Transverse colon (tissue), 4 donors: Measurements from ENCODE around the gene SPIRE1. TPM values are rescaled to one million over a fixed set of nuclear protein-coding genes. Genes with fewer than 3 reads are reported as not detected.

Experiments
- DNase-seq: peaks from one replicate; pipeline ENCODE4 v3.0.0-alpha.2; 2019
- H3K27ac ChIP-seq, 4 donors: fragments of 200-600 bp; sonication (generic); 2 replicates each; pipeline ENCODE4 v1.5.1; 2016 to 2018; ENCODE audit warnings: inconsistent platforms in 4 of 4
- H3K27me3 ChIP-seq: fragments of 200-600 bp; sonication (generic); 2 replicates; pipeline ENCODE4 v1.5.1; 2017; ENCODE audit warnings: inconsistent platforms
- H3K36me3 ChIP-seq, 4 donors: fragments of 200-600 bp; sonication (generic); 2 replicates each; pipeline ENCODE4 v1.5.1; 2017 to 2019; ENCODE audit warnings: inconsistent platforms in 4 of 4
- H3K4me1 ChIP-seq, 4 donors: fragments of 200-600 bp; sonication (generic); 2 replicates each; pipeline ENCODE4 v1.5.1; 2017 to 2020; ENCODE audit warnings: inconsistent platforms in 4 of 4
- H3K4me3 ChIP-seq, 4 donors: fragments of 200-600 bp; sonication (generic); 1 replicate in 1 of 4; 2 replicates in 3 of 4; pipeline versions ENCODE4 v1.5.1 to v1.6.1; 2017 to 2019; ENCODE audit warnings: inconsistent platforms in 4 of 4
- H3K9me3 ChIP-seq, 2 donors: fragments of 200-600 bp; sonication (generic); 2 replicates each; pipeline ENCODE4 v1.5.1; 2017 to 2019; ENCODE audit warnings: inconsistent platforms in 2 of 2
- EP300 ChIP-seq: sonication (generic); formaldehyde crosslinking; IDR thresholded peaks from one replicate; pipeline ENCODE4 v1.6.1; 2017; ENCODE audit warnings: antibody characterized with exemption, low read depth
- POLR2A ChIP-seq: fragments of 450-650 bp; IDR thresholded peaks from one replicate; pipeline ENCODE4 v1.6.1; 2016; ENCODE audit warnings: antibody characterized with exemption, mild to moderate bottlenecking, moderate library complexity
- POLR2AphosphoS5 ChIP-seq, 3 donors: sonication (generic); formaldehyde crosslinking; IDR thresholded peaks; one replicate each; pipeline ENCODE4 v1.6.1; 2016; ENCODE audit warnings: antibody characterized with exemption in 3 of 3
- WGBS, 2 donors: methylation state at CpG; one replicate each; pipeline ENCODE4 v1.1.5; 2018; ENCODE audit warnings: low coverage in 1 of 2; 5-methylcytosine and 5-hydroxymethylcytosine counted together
- in situ Hi-C, 4 donors: fragments of 200-750 bp; cut with MboI; loops; one replicate each; pipeline versions ENCODE4 v1.15.0 to v1.15.1; 2017; ENCODE audit warnings: low sequenced_read_pairs in 3 of 4, low pct_ligation_motif_present in 1 of 4, low pct_unique_long_range_greater_than_20kb in 1 of 4
- intact Hi-C: fragments of 100-400 bp; cut with DNase I; formaldehyde crosslinking; loops from one replicate; pipeline ENCODE4 v1.15.1; 2023; ENCODE audit warnings: low total_unique reads
- total RNA-seq, 4 donors: library from RNA; depleted of rRNA; stranded (reverse); fragments of >200 nt; gene quantifications; one replicate each; pipeline ENCODE4 v1.1.0, GENCODE V29; 2016
- TF ChIP-seq, protein P1 (sequence below), 5 experiments: fragments of 200-600 bp in 3 of 5; fragments of 450-650 bp in 2 of 5; sonication (generic) in 3 of 5; IDR thresholded peaks; 1 replicate in 2 of 5; 2 replicates in 3 of 5; pipeline ENCODE4 v1.5.1; 2016 to 2017; ENCODE audit warnings: antibody characterized with exemption in 5 of 5, inconsistent platforms in 3 of 5, mild to moderate bottlenecking in 2 of 5, moderate library complexity in 1 of 5

The SPIRE1 gene
- total RNA-seq, 4 donors from 2014 or later, result 6.0 to 7.8 (median 6.8) TPM

- DNase-seq, result no peak
- WGBS, 2 donors, result 80 to 92% methylated on average over 4 of the region's 4 CpGs
- Histone ChIP-seq H3K4me1 (no peaks in the 10 kb centered on the region), H3K27ac (no peak overlapping the region), H3K4me3 (no peak overlapping the region), H3K27me3 (no peaks in the 10 kb centered on the region), H3K9me3 (no peaks in the 10 kb centered on the region), H3K36me3 (no peaks in the 10 kb centered on the region)
- in situ Hi-C loops (loop anchor here in 1 of 4 donors (10.0 kb wide), 1 partner anchor 60 kb away; no protein-coding TSS in a partner anchor), intact Hi-C loops (no loop called here)
- TF ChIP-seq EP300 (no peak), POLR2A (no peak), POLR2AphosphoS5 (IDR thresholded peaks at IDR 0.05) (no peak)
- TF ChIP-seq, protein P1, sequence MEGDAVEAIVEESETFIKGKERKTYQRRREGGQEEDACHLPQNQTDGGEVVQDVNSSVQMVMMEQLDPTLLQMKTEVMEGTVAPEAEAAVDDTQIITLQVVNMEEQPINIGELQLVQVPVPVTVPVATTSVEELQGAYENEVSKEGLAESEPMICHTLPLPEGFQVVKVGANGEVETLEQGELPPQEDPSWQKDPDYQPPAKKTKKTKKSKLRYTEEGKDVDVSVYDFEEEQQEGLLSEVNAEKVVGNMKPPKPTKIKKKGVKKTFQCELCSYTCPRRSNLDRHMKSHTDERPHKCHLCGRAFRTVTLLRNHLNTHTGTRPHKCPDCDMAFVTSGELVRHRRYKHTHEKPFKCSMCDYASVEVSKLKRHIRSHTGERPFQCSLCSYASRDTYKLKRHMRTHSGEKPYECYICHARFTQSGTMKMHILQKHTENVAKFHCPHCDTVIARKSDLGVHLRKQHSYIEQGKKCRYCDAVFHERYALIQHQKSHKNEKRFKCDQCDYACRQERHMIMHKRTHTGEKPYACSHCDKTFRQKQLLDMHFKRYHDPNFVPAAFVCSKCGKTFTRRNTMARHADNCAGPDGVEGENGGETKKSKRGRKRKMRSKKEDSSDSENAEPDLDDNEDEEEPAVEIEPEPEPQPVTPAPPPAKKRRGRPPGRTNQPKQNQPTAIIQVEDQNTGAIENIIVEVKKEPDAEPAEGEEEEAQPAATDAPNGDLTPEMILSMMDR (IDR thresholded peaks at IDR 0.05), result no peak
Measured at GRCh38 chr18:12474876-12475275, 183.0 kb downstream of the SPIRE1 start.

DNA sequence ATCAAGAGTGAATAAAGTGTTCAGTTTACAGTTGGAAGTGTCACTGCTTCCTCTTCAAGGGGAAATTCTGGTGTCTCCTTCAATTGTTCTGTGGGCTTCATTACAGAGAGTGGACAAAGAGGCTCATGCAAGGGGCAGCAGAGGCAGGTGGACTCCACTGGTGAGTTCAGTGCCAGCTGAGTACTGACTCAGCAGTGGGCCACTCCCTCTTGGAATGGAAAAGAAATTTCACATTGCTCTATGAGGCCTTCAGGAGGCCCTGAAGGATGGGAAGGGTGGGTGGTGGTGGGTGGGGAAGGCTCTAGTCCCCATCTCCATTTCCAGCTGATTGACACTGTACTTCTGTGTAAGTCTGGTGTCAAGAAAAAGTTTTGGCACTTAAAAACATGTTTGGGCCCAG is 183.8 kb downstream of the SPIRE1 start:
- TF ChIP-seq, protein P1 (IDR thresholded peaks at IDR 0.05), result no peak
- TF ChIP-seq EP300, result no peak
- no peak for TF ChIP-seq POLR2A
- TF ChIP-seq POLR2AphosphoS5 (IDR thresholded peaks at IDR 0.05), result no peak
- Histone ChIP-seq H3K9me3 (no peaks in the 10 kb centered on the region), H3K4me3 (no peak overlapping the region), H3K36me3 (no peaks in the 10 kb centered on the region), H3K27me3 (no peaks in the 10 kb centered on the region), H3K4me1 (no peaks in the 10 kb centered on the region), H3K27ac (no peak overlapping the region)
- in situ Hi-C loops, result loop anchor here in 1 of 4 donors (10.0 kb wide), 1 partner anchor 61 kb away; no protein-coding TSS in a partner anchor
- intact Hi-C loops, result no loop called here
- no peak for DNase-seq

DNA sequence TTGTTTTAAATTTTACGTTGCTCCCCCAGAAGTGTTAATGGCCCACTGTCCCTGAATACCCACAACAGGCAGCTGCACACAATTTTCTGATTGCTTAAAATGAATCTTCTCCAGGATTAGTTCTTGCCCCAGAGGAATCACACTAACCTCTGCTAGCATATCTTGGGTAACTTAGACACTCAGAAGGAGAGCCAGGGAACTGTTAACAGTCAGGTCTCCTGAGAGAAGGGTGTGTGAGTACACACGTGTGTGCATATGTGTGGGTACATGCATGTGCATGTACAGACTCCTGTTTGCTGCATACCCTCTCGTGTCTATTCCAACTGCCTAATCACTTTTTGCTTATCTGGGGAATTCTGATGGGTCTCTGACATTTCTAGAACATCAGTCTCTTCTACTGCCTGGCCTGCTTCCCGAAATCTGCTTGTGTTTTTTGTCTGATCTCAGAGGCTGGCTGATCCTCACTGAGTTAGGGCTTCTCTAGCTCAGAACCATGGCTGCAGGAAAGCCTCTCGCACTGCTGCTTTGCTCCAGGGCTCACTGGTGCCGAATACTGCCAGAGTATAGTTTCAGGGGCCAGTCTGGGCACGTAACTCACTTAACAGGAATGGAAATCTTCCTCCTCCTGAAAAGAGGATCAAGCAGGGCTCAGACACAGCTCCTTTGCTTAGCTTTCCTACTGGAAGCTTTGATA is 187.4 kb downstream of the SPIRE1 start:
- intact Hi-C loops, result no loop called here
- in situ Hi-C loops, result loop anchor here in 1 of 4 donors (10.0 kb wide), 1 partner anchor 64 kb away; no protein-coding TSS in a partner anchor
- 78 to 82% methylated on average over 3 to 7 of the region's 7 CpGs for WGBS, 2 donors

GRCh38 chr18:12468445-12468844 is 189.5 kb downstream of the SPIRE1 start:
- DNase-seq, result no peak
- intact Hi-C loops, result no loop called here
- in situ Hi-C loops, result no loop called here
- H3K4me3 ChIP-seq, result no peak overlapping the region
- H3K27ac ChIP-seq, result no peak overlapping the region
- H3K9me3 ChIP-seq, result no peaks in the 10 kb centered on the region
- no peaks in the 10 kb centered on the region for H3K27me3 ChIP-seq
- no peak for TF ChIP-seq POLR2A
- H3K4me1 ChIP-seq, result no peaks in the 10 kb centered on the region
- H3K36me3 ChIP-seq, result no peaks in the 10 kb centered on the region
- WGBS, 2 donors, result 90 to 96% methylated on average over 3 to 4 of the region's 4 CpGs

More for the DNA sequence above, 187.4 kb downstream of the SPIRE1 start:
- no peaks in the 10 kb centered on the region for H3K4me1 ChIP-seq
- DNase-seq, result no peak
- no peaks in the 10 kb centered on the region for H3K9me3 ChIP-seq
- TF ChIP-seq EP300 (no peak), POLR2AphosphoS5 (IDR thresholded peaks at IDR 0.05) (no peak), POLR2A (no peak)
- TF ChIP-seq, protein P1 (IDR thresholded peaks at IDR 0.05), result no peak
- no peak overlapping the region for H3K27ac ChIP-seq
- no peaks in the 10 kb centered on the region for H3K27me3 ChIP-seq
- no peaks in the 10 kb centered on the region for H3K36me3 ChIP-seq
- H3K4me3 ChIP-seq, result no peak overlapping the region
